ENCODE results near the gene EPB41.

GRCh38 chr1:28885977-28886730 lies 28.2 kb upstream of the EPB41 start:
- TF ChIP-seq ELK1 (IDR thresholded peaks at IDR 0.05; ENCODE audit: low read depth, low read length) (no peak), RFX5 (IDR thresholded peaks at IDR 0.05) (no peak), CTCF (IDR thresholded peaks at IDR 0.05) (no peak), E2F6 (IDR thresholded peaks at IDR 0.05; ENCODE audit: borderline replicate concordance, low read depth) (no peak), MAZ (IDR thresholded peaks at IDR 0.05; ENCODE audit: borderline replicate concordance, low read depth, low read length) (no peak), MAX (IDR thresholded peaks at IDR 0.05) (no peak), HDAC2 (IDR thresholded peaks at IDR 0.05) (no peak), CBX8 (IDR thresholded peaks at IDR 0.05) (no peak), EP300 (IDR thresholded peaks at IDR 0.05) (no peak), REST (IDR thresholded peaks at IDR 0.05) (no peak), POLR2A (IDR thresholded peaks at IDR 0.05; ENCODE audit: low read length) (no peak), ZC3H11A (IDR thresholded peaks at IDR 0.05) (no peak), USF2 (IDR thresholded peaks at IDR 0.05) (no peak), RAD21 (conservative IDR thresholded peaks at IDR 0.05 in 1 of 2, IDR thresholded peaks at IDR 0.05 in 1 of 2) (no peak)

Measured in A549 (cell line).